SHP77 (cell line): ENCODE measurements around the gene MPIG6B.
A peak's percentile ranks its signal among the peaks of the same experiment; 100 is the strongest.
"Not testable (repeated sequence)": the region's sequence is repeated elsewhere in the genome, so short reads cannot be mapped to it uniquely, and the experiment has no call there.

Experiments used
- DNase-seq, 2 experiments: peaks; one replicate each; lab custom pipeline; 2025; lab: John Stamatoyannopoulos, UW

MPIG6B gene

DNA sequence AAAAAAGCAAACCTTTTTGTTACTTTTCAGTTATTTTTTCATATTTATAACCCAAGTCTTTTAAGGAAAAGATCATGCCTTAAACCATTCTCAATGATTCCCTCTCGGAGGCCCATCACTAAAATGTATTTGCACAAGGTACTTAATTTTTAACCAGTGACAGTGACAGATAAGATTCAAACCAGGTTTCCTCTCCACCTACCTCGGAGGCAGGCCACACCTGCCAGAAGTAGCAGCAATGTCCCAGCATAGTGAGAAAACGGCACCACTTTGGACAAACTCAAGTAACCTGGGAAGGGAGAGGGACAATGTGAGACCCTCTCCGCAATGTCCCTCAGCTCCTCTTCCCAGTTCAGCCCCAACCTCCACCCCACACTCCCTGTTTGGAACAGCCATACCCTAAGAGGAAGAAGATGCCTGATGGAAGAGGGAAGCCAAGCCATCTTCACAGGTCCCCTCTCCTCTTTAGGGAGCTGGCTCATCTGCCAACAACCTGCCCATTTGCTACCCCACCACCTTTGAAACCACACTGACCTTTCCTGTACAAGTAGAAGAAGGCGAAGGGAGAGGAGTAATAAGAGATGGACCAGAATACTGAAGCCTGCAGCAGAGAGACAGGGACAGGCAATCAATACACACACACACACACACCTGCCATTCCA is 22.3 kb upstream of the MPIG6B start:
- DNase-seq, result no peak

DNA sequence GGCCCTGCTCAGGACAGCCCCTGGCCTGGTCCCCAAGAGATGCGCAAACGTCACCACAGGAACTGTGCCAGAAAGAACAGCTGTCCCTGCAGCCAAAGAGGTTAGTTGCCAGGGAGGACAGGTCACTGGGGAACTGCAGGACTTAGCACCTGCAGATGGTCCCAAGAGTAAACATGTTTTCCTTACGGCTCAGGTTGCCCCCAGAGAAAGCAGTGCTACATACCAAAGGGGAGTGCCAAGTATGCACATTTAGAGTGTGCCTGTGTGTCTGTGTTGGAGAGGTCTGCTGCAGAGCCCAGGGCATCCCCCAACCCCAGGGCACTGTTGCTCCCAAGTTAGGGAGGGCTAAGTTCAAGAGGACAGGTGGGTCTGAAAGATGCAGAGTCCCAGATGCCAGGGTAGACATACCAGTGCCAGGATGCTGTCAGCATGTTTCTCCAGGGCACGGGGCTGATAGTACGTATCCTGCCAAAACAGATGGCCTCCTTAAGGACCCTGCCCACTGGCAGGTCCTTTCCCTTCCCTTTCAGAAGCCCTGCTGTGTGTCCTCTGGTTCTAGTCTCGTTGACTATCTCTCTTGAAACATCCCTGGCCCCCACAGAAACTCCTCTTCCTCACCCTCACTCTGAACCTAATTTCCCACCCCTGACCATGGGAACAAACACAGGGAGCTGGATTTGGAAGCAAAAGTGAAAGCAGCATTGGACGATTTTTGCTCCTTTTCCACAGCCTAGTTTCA is 21.3 kb upstream of the MPIG6B start:
- DNase-seq, result peak; percentile 71

DNA sequence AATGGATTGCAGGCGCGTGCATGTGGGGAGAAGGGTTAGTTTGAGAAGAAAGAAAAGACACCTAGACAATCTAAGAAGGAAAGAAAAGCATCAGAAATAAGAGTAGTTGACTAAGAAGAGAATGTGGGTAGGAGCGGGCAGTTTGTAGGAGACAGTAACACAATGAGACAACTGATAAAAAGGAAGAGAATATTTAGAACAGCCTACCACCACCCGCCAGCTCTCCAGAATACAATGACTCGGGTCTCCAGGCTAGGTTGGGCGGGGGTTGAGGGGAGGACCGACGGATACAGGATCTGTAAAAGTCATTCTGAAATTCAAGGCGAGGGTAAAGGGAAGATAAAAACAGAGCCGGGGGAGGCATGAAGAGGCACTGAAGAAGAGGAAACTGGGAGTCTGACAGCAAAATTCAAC is 20.8 kb upstream of the MPIG6B start:
- DNase-seq, result no peak

DNA sequence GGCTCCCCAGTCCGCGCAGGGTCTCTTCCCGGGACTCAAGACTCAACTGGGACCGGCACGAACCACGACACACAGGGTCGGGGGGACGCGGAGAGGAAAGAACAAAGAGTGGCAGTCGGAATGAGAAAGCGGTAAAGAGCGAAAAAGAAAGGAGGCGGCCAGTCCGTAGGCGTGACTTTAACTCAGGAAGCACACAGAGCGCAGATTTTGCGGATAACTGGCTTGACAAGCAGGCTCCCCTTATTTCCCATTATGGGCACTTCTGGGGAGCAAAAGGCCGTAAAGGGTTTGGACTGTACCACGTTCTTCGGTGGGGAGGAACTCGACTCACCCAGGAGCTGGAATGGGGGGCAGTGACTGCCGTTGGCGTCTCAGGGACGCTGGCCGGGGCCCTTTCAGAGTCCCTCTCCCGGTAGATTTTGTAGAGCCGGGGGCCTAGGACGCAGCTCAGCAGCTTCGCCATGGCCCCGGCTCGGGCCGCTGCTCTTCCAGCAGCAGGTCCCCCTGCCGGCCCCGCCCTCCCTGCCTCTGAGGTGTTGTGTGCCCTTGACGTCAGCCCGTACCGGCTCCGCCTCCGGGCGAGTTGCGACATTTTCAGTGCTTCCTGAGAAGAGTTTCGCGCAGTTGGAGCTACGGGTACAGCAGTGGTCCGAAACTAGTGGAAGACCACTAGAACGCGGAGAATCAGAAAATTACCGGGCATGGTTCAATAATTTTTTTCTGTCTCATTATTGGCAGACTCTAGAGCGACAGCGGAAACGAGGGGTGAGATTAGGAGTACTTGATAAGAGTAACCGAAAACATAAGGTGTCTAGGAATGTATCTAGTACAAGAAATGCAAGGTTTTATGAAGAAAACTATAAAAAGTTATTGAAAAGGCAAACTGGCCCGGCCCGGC is 20.1 kb upstream of the MPIG6B start, which contains the start of gene ABHD16A:
Gene ABHD16A, minus strand, starts transcription at position 506 of the 898 bp plus-strand sequence. Its CDS starts 43 bp downstream, at position 463.
- DNase-seq, result peak; percentile 97 to 98

DNA sequence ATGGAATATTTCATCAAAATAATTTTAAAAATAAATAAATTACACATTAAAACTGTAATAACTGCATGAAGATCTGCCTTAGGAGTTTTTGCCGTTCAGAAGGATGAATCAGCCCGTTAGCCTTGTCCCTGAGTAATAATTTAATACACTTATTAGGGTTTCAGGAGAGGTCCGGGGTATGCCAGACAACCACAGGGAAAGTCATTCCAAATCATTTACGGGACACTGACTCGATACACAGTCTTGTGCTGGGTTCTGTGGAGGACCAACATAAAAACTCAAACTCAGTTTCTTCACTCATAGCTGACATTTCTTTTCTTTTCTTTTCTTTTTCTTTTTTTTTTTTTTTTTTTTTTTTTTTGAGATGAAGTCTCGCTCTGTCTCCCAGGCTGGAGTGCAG is 17.2 kb upstream of the MPIG6B start:
- DNase-seq, result no peak

DNA sequence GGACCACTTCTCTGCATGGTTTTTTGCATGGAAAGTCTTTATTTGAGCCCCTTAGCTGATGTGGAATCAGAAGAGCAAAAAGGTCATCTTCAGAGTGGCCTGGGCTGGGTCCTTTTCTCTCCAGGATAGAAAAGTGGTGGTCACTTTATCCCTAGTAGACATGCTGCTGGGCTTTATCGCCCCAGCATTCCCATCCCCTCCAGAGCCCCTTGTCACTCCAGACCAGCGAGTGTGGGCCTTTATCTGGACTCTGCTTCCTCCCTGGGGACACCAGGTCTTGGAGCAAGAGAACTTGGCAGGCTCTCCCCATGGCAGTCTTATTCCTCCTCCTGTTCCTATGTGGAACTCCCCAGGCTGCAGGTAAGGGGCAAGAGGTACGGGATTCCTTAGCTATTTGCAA is 16.6 kb upstream of the MPIG6B start, which contains the start of gene LY6G6F:
Gene LY6G6F, plus strand, starts transcription at position 268 of the 400 bp plus-strand sequence. Its CDS starts 41 bp downstream, at position 309.
- no peak for DNase-seq

DNA sequence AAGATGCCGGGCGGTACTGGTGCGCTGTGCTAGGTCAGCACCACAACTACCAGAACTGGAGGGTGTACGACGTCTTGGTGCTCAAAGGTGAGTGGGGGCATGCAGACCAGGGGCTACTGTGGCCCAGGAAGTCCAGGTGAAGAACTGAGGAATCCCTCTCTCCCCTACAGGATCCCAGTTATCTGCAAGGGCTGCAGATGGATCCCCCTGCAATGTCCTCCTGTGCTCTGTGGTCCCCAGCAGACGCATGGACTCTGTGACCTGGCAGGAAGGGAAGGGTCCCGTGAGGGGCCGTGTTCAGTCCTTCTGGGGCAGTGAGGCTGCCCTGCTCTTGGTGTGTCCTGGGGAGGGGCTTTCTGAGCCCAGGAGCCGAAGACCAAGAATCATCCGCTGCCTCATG is 15.5 kb upstream of the MPIG6B start:
- no peak for DNase-seq

DNA sequence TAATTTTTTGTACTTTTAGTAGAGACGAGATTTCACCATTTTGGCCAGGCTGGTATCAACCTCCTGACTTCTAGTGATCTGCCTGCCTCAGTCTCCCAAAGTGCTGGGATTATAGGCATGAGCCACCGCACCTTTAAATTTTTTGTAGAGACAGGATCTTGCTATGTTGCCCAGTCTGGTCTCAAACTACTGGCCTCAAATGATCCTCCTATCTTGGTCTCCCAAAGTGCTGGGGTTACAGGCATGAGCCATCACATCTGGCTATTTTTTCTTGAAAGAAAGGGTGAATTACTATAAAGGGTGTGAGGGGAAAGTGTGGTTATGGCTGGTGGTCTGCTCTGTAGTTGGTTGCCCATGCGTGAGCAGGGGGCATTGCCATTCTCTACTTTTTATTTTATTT is 14.9 kb upstream of the MPIG6B start:
- no peak for DNase-seq

DNA sequence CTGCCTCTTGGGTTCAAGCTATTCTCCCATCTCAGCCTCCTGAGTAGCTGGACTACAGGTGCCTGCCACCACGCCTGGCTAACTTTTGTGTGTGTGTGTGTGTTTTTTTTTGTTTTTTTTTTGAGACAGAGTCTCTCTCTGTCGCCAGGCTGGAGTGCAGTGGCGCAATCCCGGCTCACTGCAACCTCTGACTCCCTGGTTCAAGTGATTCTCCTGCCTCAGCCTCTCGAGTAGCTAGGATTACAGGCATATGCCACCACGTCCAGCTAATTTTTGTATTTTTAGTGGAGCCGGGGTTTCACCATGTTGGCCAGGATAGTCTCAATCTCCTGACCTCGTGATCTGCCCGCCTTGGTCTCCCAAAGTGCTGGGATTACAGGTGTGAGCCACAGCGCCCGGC is 14.0 kb upstream of the MPIG6B start:
- DNase-seq, result not testable (repeated sequence)

DNA sequence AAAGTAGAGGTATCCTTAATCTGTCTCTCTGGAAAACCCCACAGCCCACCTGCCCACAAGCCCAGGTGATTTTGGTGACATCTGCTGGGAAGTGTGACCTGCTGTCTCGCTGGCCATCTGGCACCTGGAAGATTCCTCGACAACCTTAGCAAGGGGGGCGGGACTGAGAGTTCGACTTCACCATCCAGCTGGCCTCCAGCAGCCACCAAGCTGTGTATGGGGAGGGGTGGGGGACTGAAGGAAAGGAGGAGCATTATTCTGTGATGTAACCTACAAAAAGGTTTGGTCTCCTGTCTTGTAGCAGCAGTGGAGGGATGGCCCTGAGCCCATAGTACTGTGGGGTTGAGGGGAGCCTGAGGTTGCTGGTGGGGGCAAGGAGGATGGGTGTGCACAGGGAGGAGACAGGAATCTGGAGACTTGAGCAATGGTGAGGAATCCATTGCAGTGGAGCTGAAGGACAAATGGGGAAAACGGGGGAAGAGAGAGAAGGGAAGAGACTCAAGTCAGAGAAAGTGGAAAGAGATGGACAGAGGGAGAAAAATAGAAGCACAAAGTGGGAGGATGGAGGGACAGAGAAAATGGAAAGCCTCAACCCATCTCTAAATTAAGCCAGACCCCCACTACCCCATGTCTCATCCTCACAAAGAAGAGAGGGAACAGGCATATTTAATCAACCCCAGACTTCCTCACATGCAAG is 12.5 kb upstream of the MPIG6B start:
- no peak for DNase-seq

DNA sequence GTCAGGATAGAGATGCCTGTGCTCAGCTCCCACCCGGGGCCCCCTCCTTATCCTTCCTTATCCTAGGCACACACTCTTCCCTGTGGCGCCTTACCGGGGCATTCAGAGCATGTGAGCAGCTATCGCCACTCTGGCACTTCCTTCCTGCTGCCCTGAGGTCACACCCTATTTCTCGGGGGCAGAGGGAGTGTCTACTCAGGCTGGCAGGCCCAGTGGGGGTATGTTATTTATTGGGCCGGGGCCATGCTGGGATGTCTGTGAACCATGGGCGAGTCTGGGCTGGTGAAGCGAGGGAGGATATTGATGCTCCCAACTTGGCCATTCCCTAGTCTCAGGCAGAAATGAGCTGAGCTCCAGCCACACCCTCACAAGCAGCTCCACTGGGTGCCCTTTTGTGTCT is 11.9 kb upstream of the MPIG6B start:
- no peak for DNase-seq

DNA sequence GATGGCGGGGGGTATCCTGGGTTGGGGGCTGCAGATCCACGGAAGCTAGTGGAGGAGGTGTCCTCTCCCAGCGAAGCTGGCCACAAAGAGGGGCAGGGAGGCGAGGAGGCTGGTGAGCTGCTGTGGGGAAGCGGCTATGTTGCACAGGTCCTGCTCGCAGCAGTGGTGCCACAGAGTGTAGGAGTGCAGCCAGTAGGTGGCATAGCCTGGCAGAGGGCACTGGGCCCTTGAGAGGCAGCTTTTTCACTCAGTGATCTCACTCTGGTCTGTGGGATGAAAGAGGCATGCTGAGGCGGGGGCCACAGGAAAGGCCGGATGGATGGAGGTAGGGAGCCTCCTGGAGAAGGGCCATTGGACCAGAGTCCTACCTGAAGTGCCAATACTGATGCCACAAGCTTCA is 10.9 kb upstream of the MPIG6B start:
- no peak for DNase-seq

DNA sequence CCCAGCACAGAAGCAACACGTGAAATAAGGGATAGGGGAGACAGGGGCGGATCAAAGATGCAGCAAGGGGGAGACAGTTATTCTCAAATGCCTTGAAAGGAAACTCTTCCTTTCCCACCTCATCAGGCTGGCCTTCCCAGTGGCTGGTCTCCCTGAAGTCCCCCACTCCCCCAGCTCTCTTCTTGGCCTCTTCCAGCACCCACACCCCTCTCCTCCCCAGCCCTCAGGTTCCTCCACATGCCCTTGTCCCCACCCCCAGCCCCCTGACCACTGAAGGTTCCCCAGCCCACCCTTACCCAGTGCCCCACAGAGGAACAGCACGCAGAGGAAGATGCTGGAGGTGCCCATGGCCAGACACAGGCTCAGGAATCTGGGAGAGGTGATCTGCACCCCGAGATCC is 9.7 kb upstream of the MPIG6B start:
- no peak for DNase-seq

DNA sequence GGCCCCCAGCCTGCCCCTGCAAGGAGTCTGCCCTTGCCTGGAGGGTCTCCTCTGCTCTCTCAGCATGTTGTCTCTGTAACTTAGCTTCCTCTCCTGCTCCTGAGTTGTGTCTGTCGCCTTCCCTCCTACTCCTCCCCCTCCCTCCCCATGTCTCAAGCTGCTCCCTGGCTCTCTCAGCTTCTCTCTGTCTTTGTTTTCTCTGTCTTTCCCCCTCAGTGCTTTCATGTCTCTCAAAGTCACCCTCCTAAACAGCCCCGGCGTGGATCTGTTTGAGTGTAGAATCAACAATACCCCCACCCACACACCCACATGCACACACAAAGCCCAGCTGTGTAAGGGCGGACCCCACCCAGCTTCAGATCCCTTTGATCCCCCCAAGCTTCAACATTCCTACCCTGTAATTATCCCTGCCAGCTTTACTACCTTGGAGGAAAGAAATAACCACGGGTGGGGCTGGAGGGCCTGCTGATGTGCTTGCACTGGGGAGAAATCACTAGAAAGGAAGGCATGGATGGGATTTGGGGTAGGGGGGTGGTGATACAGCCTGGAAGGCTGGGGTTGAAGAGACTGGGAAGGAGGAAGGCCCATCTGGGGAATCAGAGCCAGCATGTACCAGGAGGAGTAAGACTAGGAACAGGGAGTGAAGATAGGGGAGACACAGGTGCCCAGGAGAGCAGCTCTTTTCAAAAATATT is 9.0 kb upstream of the MPIG6B start:
- no peak for DNase-seq

DNA sequence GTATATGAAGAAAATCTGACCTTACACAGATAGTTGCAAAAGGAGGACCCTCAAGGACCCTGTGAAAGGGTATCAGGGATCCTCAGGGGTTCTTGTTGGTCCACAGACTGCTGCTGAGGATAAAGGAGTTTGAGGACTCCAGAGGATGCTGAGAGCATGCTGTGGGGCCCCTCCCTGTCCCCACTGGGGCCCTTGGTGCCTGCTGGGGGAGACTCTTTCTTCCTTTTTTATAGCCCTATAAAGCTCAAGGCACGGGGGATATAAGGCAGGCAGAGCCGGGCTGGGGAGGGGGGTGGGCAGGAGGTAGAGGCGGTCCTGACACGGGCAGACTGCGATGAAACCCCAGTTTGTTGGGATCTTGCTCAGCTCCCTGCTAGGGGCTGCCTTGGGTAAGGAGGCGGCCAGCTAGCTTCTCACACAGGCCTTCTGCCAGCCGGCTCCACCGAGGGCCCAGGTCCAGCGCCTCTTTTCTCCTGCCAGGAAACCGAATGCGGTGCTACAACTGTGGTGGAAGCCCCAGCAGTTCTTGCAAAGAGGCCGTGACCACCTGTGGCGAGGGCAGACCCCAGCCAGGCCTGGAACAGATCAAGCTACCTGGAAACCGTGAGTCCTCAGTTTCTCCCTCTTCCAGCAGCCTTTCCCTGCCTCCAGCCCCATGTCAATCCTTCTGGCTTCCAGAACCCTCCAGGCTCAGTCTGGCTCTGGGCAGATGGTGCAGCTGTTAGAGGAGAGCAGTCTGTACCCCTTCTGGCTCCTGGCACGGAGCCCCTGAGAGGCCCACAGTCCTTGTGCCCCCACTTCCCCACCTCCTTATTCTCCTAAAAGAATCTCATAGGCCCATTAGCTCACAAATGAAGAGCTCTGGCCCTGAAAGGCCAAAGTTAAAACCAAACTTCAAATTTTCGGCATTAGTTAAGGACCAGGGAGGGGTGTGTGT is 7.9 kb upstream of the MPIG6B start, which contains the start of gene LY6G6D:
Gene LY6G6D, plus strand, starts transcription at position 327 of the 937 bp plus-strand sequence. Its CDS starts 8 bp downstream, at position 335.
- DNase-seq, result no peak

DNA sequence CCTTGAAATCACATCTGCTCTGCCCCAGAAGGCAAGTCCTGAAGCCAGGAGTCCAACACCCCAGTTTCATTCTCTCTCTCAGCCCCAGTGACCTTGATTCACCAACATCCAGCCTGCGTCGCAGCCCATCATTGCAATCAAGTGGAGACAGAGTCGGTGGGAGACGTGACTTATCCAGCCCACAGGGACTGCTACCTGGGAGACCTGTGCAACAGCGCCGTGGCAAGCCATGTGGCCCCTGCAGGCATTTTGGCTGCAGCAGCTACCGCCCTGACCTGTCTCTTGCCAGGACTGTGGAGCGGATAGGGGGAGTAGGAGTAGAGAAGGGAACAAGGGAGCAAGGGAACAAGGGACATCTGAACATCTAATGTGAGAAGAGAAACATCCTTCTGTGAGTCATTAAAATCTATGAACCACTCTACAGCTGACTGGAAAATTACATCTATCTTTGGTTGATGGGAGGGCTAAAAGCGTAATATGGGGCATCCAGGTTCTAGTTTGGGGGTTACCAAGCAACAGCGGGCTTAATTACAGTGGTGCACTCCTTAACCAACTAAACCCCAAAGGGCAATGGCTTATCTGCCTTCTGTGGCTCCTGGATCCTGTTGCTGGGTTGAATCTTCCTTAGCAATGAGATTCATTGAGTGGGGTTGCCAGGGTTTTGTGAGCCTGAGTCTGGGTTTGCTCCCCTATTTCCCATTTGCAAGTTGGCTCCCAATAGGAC is 5.5 kb upstream of the MPIG6B start:
- no peak for DNase-seq

DNA sequence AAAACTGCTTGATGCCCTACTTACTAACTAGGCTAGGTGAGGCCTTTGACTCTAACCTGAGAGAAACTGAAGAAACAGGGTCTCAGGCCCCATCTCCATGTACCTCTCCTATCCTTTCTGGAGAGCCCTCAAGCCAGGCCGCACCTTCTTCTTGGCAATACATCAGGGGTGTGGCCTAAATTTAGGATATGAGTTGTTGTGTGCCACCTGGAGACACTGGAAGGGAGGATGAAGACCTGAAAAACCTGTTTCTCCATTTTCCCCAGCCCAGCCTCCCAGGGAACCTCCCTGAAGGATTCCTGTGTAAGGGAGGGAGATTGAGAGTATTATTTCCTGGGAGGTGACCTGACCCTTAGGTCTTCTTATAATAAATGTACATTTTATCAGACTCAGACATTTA is 4.9 kb upstream of the MPIG6B start:
- no peak for DNase-seq

DNA sequence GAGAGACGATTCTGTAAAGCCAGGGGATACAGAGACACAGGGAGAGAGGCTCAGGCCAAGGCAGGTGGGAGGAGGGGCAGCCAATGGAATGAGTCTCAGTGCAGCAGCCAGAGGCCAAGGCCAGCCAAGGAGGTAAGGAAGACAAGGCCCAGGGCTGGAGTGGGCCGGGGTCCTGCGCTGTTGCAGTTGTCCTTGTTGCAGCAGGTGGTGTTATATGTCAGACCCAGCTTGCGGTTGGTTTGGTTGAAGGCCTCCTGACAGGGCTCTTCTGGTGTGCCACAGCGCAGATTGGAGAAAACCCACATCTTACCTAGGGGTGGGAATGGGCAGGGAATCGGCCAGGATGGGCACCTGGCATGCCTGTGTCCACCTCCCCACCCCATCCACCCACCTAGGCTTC is 4.2 kb upstream of the MPIG6B start:
- no peak for DNase-seq

DNA sequence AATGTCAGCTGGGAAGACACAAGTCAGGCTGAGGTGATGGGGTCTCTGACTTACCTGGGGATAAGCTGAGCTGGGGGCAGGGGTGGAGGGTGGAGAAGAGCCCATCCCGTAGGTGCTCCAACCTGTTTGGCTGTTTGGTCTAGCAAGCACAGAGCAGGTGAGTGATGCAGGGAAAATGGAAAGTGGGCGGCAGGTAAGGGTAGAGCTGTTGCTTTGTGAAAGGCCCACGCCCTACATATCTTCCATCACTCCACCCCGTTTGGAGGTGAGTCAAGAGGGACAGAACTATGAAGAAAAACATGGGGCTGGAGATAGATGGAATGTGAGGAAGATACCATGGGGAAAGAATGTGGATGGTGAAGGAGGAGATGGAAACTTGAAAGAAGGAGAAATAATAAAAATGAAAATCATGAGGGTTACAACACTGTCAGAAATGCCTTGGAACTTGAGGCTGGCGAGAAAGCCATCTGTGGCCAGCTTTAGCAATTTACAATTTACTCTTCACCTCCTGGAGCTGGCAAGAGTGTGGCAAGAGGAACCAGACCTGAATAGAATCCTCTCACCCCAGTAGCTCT is 2.9 kb upstream of the MPIG6B start:
- DNase-seq, result no peak
